ENCODE measurements around the gene ASNSD1.

DNA sequence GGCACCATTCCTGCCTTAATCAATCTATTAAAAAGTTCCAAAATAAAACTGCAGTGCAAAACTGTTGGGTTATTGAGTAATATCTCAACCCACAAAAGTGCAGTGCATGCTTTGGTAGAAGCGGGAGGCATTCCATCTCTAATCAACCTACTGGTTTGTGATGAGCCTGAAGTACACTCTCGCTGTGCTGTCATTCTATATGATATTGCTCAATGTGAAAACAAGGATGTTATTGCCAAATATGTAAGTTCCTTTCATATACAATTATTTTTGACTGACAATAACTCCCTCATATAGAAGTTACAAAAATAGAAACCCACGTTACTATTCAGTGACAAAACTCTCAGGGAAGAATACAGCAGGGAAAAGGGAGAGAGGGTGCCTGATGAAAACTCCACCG lies 58.3 kb downstream of the ASNSD1 start:
- TF ChIP-seq CTCF (conservative IDR thresholded peaks at IDR 0.05; ENCODE audit: low read depth in 2 of 2) (no peak), JUNB (IDR thresholded peaks at IDR 0.05; ENCODE audit: unreplicated experiment) (no peak), POLR2AphosphoS5 (IDR thresholded peaks at IDR 0.05; ENCODE audit: low read depth) (no peak), EZH2 (IDR thresholded peaks at IDR 0.05; ENCODE audit: low read depth, unreplicated experiment) (no peak), EZH2phosphoT487 (IDR thresholded peaks at IDR 0.05; ENCODE audit: unreplicated experiment) (no peak), ETS1 (IDR thresholded peaks at IDR 0.05) (no peak), STAT1 (IDR thresholded peaks at IDR 0.05; ENCODE audit: unreplicated experiment) (no peak)
- TF ChIP-seq, protein P1, sequence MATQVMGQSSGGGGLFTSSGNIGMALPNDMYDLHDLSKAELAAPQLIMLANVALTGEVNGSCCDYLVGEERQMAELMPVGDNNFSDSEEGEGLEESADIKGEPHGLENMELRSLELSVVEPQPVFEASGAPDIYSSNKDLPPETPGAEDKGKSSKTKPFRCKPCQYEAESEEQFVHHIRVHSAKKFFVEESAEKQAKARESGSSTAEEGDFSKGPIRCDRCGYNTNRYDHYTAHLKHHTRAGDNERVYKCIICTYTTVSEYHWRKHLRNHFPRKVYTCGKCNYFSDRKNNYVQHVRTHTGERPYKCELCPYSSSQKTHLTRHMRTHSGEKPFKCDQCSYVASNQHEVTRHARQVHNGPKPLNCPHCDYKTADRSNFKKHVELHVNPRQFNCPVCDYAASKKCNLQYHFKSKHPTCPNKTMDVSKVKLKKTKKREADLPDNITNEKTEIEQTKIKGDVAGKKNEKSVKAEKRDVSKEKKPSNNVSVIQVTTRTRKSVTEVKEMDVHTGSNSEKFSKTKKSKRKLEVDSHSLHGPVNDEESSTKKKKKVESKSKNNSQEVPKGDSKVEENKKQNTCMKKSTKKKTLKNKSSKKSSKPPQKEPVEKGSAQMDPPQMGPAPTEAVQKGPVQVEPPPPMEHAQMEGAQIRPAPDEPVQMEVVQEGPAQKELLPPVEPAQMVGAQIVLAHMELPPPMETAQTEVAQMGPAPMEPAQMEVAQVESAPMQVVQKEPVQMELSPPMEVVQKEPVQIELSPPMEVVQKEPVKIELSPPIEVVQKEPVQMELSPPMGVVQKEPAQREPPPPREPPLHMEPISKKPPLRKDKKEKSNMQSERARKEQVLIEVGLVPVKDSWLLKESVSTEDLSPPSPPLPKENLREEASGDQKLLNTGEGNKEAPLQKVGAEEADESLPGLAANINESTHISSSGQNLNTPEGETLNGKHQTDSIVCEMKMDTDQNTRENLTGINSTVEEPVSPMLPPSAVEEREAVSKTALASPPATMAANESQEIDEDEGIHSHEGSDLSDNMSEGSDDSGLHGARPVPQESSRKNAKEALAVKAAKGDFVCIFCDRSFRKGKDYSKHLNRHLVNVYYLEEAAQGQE (IDR thresholded peaks at IDR 0.05; ENCODE audit: unreplicated experiment): no peak

All from GM23338 (cell line).